HepG2 (cell line): ENCODE measurements around the gene REPIN1. TPM values are rescaled to one million over a fixed set of nuclear protein-coding genes. Genes with fewer than 3 reads are reported as not detected.

Experiments
- ARNT ChIP-seq: fragments of 450-650 bp; IDR thresholded peaks from 2 replicates; pipeline ENCODE4 v1.6.1; 2017
- ARNTL ChIP-seq: sonication (generic); formaldehyde crosslinking; IDR thresholded peaks from 2 replicates; pipeline ENCODE4 v1.4.0; 2020; ENCODE audit warnings: mild to moderate bottlenecking, missing genetic modification reagents
- ATAD3A ChIP-seq: sonication (generic); formaldehyde crosslinking; IDR thresholded peaks from 2 replicates; pipeline ENCODE4 v1.4.0; 2020; ENCODE audit warnings: missing genetic modification reagents
- CEBPG ChIP-seq: IDR thresholded peaks from 2 replicates; pipeline ENCODE4 v1.6.1; 2016
- LCORL ChIP-seq, 2 experiments: fragments of 450-650 bp in 1 of 2; sonication (generic) in 1 of 2; formaldehyde crosslinking in 1 of 2; IDR thresholded peaks; 2 replicates each; pipeline versions ENCODE4 v1.5.0 to v1.6.1; 2017 to 2020; ENCODE audit warnings: antibody characterized with exemption in 1 of 2, missing genetic modification reagents in 1 of 2
- NFE2 ChIP-seq: sonication (generic); formaldehyde crosslinking; IDR thresholded peaks from 2 replicates; pipeline ENCODE4 v1.4.0; 2020; ENCODE audit warnings: missing genetic modification reagents
- NFKB2 ChIP-seq: sonication (generic); formaldehyde crosslinking; IDR thresholded peaks from 2 replicates; pipeline ENCODE4 v1.4.0; 2020; ENCODE audit warnings: missing genetic modification reagents, borderline replicate concordance
- REST ChIP-seq, 2 experiments: IDR thresholded peaks; 2 replicates each; pipeline ENCODE4 v1.6.1; 2011 to 2012; ENCODE audit warnings: low read length in 2 of 2, borderline replicate concordance in 1 of 2, low read depth in 1 of 2, mild to moderate bottlenecking in 1 of 2, moderate library complexity in 1 of 2
- SMAD3 ChIP-seq: sonication (generic); formaldehyde crosslinking; IDR thresholded peaks from 2 replicates; pipeline ENCODE4 v1.4.0; 2020; ENCODE audit warnings: missing genetic modification reagents
- SP1 ChIP-seq, 2 experiments: fragments of 450-650 bp in 1 of 2; sonication (generic) in 1 of 2; formaldehyde crosslinking in 1 of 2; IDR thresholded peaks; 2 replicates each; pipeline versions ENCODE4 v1.4.0 to v1.6.1; 2016 to 2020; ENCODE audit warnings: missing genetic modification reagents in 1 of 2
- TOPORS ChIP-seq: sonication (generic); formaldehyde crosslinking; IDR thresholded peaks from 2 replicates; pipeline ENCODE4 v1.8.0; 2023; ENCODE audit warnings: mild to moderate bottlenecking, missing genetic modification reagents
- TP53 ChIP-seq: sonication (generic); formaldehyde crosslinking; conservative IDR thresholded peaks from 2 replicates; pipeline ENCODE4 v1.4.0; 2020; ENCODE audit warnings: missing genetic modification reagents
- ZHX1 ChIP-seq: sonication (generic); formaldehyde crosslinking; IDR thresholded peaks from 2 replicates; pipeline ENCODE4 v1.8.1; 2022; ENCODE audit warnings: low read depth, mild to moderate bottlenecking, missing genetic modification reagents
- ZNF747 ChIP-seq: sonication (generic); formaldehyde crosslinking; IDR thresholded peaks from 2 replicates; pipeline ENCODE4 v1.8.1; 2023; ENCODE audit warnings: missing genetic modification reagents, mild to moderate bottlenecking, borderline replicate concordance
- ZNF772 ChIP-seq: sonication (generic); formaldehyde crosslinking; IDR thresholded peaks from 2 replicates; pipeline ENCODE4 v1.5.0; 2020; ENCODE audit warnings: mild to moderate bottlenecking, missing genetic modification reagents
- ZSCAN29 ChIP-seq: sonication (generic); formaldehyde crosslinking; conservative IDR thresholded peaks from 2 replicates; pipeline ENCODE4 v1.4.0; 2020; ENCODE audit warnings: mild to moderate bottlenecking, missing genetic modification reagents
- ZSCAN31 ChIP-seq: sonication (generic); formaldehyde crosslinking; IDR thresholded peaks from 2 replicates; pipeline ENCODE4 v1.5.0; 2020; ENCODE audit warnings: low read depth, mild to moderate bottlenecking, missing genetic modification reagents
- polyA plus RNA-seq, 8 experiments: library from polyadenylated mRNA; depleted of rRNA in 3 of 8; stranded (reverse) in 7 of 8; unstranded in 1 of 8; fragments of >200 nt; fragmentation: Illumina TruSeq in 4 of 8; extraction: Trizol in 4 of 8; gene quantifications; 2 replicates each; pipeline versions ENCODE4 v1.2.1 to v1.2.3, GENCODE V29; 2011 to 2016; ENCODE audit warnings: low read depth in 4 of 8, missing spikeins in 1 of 8, mixed read lengths in 1 of 8; ENCODE audit not compliant: insufficient read depth in 1 of 8
- total RNA-seq, 5 experiments: library from RNA; depleted of rRNA; stranded (reverse); fragments of >200 nt; fragmentation: Illumina TruSeq; extraction: Trizol; gene quantifications; 2 replicates each; pipeline ENCODE4 v1.2.3, GENCODE V29; 2016; ENCODE audit warnings: low read depth in 1 of 5
- TF ChIP-seq, protein P1 (sequence below): sonication (generic); formaldehyde crosslinking; IDR thresholded peaks from 2 replicates; pipeline ENCODE4 v1.4.0; 2020; ENCODE audit warnings: mild to moderate bottlenecking, low read depth, missing genetic modification reagents
- TF ChIP-seq, protein P2 (sequence below): sonication (generic); formaldehyde crosslinking; IDR thresholded peaks from 2 replicates; pipeline ENCODE4 v1.4.0; 2020; ENCODE audit warnings: mild to moderate bottlenecking, missing genetic modification reagents
- TF ChIP-seq, protein P3 (sequence below): sonication (generic); formaldehyde crosslinking; IDR thresholded peaks from 2 replicates; pipeline ENCODE4 v1.4.0; 2020; ENCODE audit warnings: mild to moderate bottlenecking, missing genetic modification reagents

The REPIN1 gene
- total and polyA plus RNA-seq, 2 of the 13 experiments (the other 11 are each of a cell fraction or from before 2014, with no cell fraction given), result 69.9 to 108 TPM

DNA sequence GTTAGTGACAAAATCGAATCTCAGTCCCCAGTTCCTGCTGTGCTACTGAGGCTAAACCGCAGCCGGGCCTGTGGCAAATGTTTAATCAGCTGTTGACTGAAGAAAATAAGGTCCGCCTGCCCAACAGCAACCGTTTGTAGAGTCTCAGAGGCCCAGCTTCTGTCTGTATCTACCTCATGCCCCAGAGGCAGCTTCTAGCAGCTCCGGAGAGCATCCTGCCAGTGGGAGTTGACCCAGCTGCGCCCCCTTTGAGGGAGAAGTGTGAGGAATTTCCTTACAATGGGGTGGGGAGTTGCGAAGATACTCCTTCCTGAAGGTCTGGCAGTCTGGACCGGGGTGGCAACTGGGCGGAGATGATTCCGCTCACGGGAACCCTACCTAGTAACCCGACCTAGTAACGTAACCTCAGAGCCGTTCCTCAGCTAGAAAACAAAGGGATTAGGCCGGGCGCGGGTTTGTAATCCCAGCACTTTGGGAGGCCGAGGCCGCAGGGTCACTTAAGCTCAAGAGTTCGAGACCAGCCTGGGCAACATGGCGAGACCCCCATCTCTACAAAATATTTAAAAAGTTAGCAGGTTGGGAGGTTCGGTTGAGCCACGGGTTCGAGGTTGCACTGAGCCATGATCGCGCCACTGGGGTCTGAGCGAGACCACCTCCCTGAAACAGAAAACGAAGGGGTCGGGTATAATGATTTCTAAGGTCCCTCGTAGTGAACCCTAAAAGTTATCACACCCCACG lies 9.7 kb downstream of the REPIN1 start (continued):
- TF ChIP-seq ZSCAN31 (CRISPR knock-in tag) (peak; percentile 13; the same call in 1 of the 2 replicates), SP1 (IDR thresholded peaks at IDR 0.05) (no peak), SP1 (CRISPR knock-in tag; IDR thresholded peaks at IDR 0.05) (no peak), NFE2 (CRISPR knock-in tag) (no peak), ZHX1 (CRISPR knock-in tag) (no peak), TOPORS (CRISPR knock-in tag) (no peak), REST (IDR thresholded peaks at IDR 0.05; ENCODE audit: borderline replicate concordance in 1 of 2, low read depth in 1 of 2, low read length in 2 of 2) (no peak), ZSCAN29 (0 out of 2 replicates have a peak, but pooled peaks have one; percentile 32), ARNTL (CRISPR knock-in tag) (0 out of 2 replicates have a peak, but pooled peaks have one; percentile 26), ZNF747 (CRISPR knock-in tag) (no peak), ATAD3A (no peak), LCORL (IDR thresholded peaks at IDR 0.05) (no peak), LCORL (CRISPR knock-in tag; IDR thresholded peaks at IDR 0.05) (peak; percentile 63), ZNF772 (CRISPR knock-in tag) (no peak), CEBPG (CRISPR knock-in tag) (no peak), NFKB2 (CRISPR knock-in tag) (no peak), ARNT (no peak), TP53 (CRISPR knock-in tag) (no peak), SMAD3 (CRISPR knock-in tag) (peak; percentile 58; the same call in 1 of the 2 replicates)
- TF ChIP-seq, protein P1, sequence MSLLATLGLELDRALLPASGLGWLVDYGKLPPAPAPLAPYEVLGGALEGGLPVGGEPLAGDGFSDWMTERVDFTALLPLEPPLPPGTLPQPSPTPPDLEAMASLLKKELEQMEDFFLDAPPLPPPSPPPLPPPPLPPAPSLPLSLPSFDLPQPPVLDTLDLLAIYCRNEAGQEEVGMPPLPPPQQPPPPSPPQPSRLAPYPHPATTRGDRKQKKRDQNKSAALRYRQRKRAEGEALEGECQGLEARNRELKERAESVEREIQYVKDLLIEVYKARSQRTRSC (CRISPR knock-in tag), result no peak
- TF ChIP-seq, protein P2, sequence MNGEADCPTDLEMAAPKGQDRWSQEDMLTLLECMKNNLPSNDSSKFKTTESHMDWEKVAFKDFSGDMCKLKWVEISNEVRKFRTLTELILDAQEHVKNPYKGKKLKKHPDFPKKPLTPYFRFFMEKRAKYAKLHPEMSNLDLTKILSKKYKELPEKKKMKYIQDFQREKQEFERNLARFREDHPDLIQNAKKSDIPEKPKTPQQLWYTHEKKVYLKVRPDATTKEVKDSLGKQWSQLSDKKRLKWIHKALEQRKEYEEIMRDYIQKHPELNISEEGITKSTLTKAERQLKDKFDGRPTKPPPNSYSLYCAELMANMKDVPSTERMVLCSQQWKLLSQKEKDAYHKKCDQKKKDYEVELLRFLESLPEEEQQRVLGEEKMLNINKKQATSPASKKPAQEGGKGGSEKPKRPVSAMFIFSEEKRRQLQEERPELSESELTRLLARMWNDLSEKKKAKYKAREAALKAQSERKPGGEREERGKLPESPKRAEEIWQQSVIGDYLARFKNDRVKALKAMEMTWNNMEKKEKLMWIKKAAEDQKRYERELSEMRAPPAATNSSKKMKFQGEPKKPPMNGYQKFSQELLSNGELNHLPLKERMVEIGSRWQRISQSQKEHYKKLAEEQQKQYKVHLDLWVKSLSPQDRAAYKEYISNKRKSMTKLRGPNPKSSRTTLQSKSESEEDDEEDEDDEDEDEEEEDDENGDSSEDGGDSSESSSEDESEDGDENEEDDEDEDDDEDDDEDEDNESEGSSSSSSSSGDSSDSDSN (CRISPR knock-in tag), result no peak; the same call in 1 of the 2 replicates
- TF ChIP-seq, protein P3, sequence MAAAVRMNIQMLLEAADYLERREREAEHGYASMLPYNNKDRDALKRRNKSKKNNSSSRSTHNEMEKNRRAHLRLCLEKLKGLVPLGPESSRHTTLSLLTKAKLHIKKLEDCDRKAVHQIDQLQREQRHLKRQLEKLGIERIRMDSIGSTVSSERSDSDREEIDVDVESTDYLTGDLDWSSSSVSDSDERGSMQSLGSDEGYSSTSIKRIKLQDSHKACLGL (CRISPR knock-in tag), result no peak
